Measurements from ENCODE around the gene MTTP.

The MTTP gene

GRCh38 chr4:99593781-99594641, 19.4 kb downstream of the MTTP start:
- no peak for DNase-seq

GRCh38 chr4:99594818-99595217, 20.2 kb downstream of the MTTP start:
- no peak for DNase-seq

- DNase-seq = no peak
Observed at GRCh38 chr4:99606716-99607115, 32.1 kb downstream of the MTTP start.

- DNase-seq = no peak
Observed at GRCh38 chr4:99608417-99608816, 33.8 kb downstream of the MTTP start.

- no peak for DNase-seq
Observed at GRCh38 chr4:99610605-99611175, 36.1 kb downstream of the MTTP start.

- no peak for DNase-seq
Observed at GRCh38 chr4:99612281-99612680, 37.7 kb downstream of the MTTP start.

GRCh38 chr4:99612704-99613103, 38.1 kb downstream of the MTTP start:
- DNase-seq = no peak

GRCh38 chr4:99614491-99614890, 39.9 kb downstream of the MTTP start:
- no peak for DNase-seq

GRCh38 chr4:99615170-99615820, 40.7 kb downstream of the MTTP start:
- DNase-seq = no peak

GRCh38 chr4:99617374-99617773, 42.8 kb downstream of the MTTP start:
- DNase-seq = no peak

GRCh38 chr4:99622341-99622740, 47.7 kb downstream of the MTTP start:
- DNase-seq = no peak

GRCh38 chr4:99624141-99624719, 49.6 kb downstream of the MTTP start:
- DNase-seq = no peak

- no peak for DNase-seq
Observed at GRCh38 chr4:99625369-99625768, 50.7 kb downstream of the MTTP start.

GRCh38 chr4:99628040-99628439, 53.4 kb downstream of the MTTP start:
- DNase-seq = no peak

- DNase-seq = no peak
Observed at GRCh38 chr4:99629962-99630554, 55.4 kb downstream of the MTTP start.

- DNase-seq = no peak
Observed at GRCh38 chr4:99630857-99631360, 56.3 kb downstream of the MTTP start.

GRCh38 chr4:99633772-99634171, 59.1 kb downstream of the MTTP start:
- DNase-seq = no peak

- no peak for DNase-seq
Observed at GRCh38 chr4:99634742-99635360, 60.2 kb downstream of the MTTP start.

- no peak for DNase-seq
Observed at GRCh38 chr4:99635601-99636000, 61.0 kb downstream of the MTTP start.

- no peak for DNase-seq
Observed at GRCh38 chr4:99636422-99636821, 61.8 kb downstream of the MTTP start.

GRCh38 chr4:99637174-99637573, 62.5 kb downstream of the MTTP start:
- no peak for DNase-seq

GRCh38 chr4:99640676-99641075, 66.1 kb downstream of the MTTP start:
- DNase-seq = no peak

Data from stimulated activated CD4-positive, alpha-beta T cell treated with anti-CD3 and anti-CD28 coated beads, Interleukin-4, amount 100 ng/mL, for 4 hours (primary cell).